BJ (cell line): ENCODE data around the gene GPR78. TPM values are rescaled to one million over a fixed set of nuclear protein-coding genes. Genes with fewer than 3 reads are reported as not detected.
"Not testable (repeated sequence)": the region's sequence is repeated elsewhere in the genome, so short reads cannot be mapped to it uniquely, and the experiment has no call there.

ENCODE experiments used
- CTCF ChIA-PET: fragments of 350-600 bp; formaldehyde crosslinking; extraction: SDS; loops from one replicate; lab custom pipeline; 2021; ENCODE audit warnings: antibody characterized with exemption, inconsistent platforms; lab: Yijun Ruan, JAX
- POLR2A ChIA-PET: fragments of 300-600 bp; sonication (Branson Sonifier 250); formaldehyde crosslinking; extraction: SDS; loops from one replicate; lab custom pipeline; 2021; ENCODE audit warnings: antibody characterized with exemption; lab: Charles Lee
- DNase-seq: peaks from one replicate; pipeline ENCODE4 v3.0.0-alpha.2; 2011; ENCODE audit warnings: low read depth
- H3K27me3 ChIP-seq: 2 replicates; pipeline ENCODE4 v1.6.0; 2011; ENCODE audit warnings: low read length; ENCODE audit not compliant: control insufficient read depth, insufficient read depth
- H3K36me3 ChIP-seq: 2 replicates; pipeline ENCODE4 v1.5.1; 2011; ENCODE audit warnings: low read length; ENCODE audit not compliant: control insufficient read depth, insufficient read depth
- H3K4me3 ChIP-seq: 2 replicates; pipeline ENCODE4 v1.5.1; 2011; ENCODE audit warnings: low read depth, mild to moderate bottlenecking, control low read depth, low read length
- CTCF ChIP-seq: IDR thresholded peaks from 2 replicates; pipeline ENCODE4 v1.5.1; 2011; ENCODE audit warnings: low read depth, mild to moderate bottlenecking, control low read depth, inconsistent platforms, low read length, moderate library complexity; ENCODE audit not compliant: insufficient read depth
- polyA plus RNA-seq: library from polyadenylated mRNA; depleted of rRNA; stranded (reverse); fragments of >200 nt; gene quantifications from 2 replicates; pipeline ENCODE4 v1.2.3, GENCODE V29; 2011

Gene GPR78
- polyA plus RNA-seq, 1 experiment: 0.82 TPM

GRCh38 chr4:8571702-8572685, 8.2 kb upstream of the GPR78 start:
- no peaks in the 10 kb centered on the region for H3K36me3 ChIP-seq
- no peak overlapping the region for H3K4me3 ChIP-seq
- ChIA-PET CTCF (interaction anchor here (0.6 to 1.2 kb wide), 4 partner anchors 12 to 157 kb away, joined by 3 read pairs; no protein-coding TSS in a partner anchor), POLR2A (no interaction called here)
- no peak for TF ChIP-seq CTCF
- peaks cover under 1% of the 10 kb centered on the region for H3K27me3 ChIP-seq
- no peak for DNase-seq

- CTCF ChIA-PET: interaction anchor here (1.0 kb wide), 1 partner anchor 34 kb away, joined by 3 read pairs; no protein-coding TSS in a partner anchor
- TF ChIP-seq CTCF: no peak
Measured at GRCh38 chr4:8573266-8573665, 6.9 kb upstream of the GPR78 start.

GRCh38 chr4:8574796-8575370, 5.3 kb upstream of the GPR78 start:
- TF ChIP-seq CTCF: no peak
- Histone ChIP-seq H3K27me3 (peaks cover 14% of the 10 kb centered on the region), H3K36me3 (no peaks in the 10 kb centered on the region), H3K4me3 (no peak overlapping the region)
- ChIA-PET POLR2A (no interaction called here), CTCF (no interaction called here)
- no peak for DNase-seq

More at GRCh38 chr4:8573266-8573665, 6.9 kb upstream of the GPR78 start:
- POLR2A ChIA-PET: no interaction called here
- H3K4me3 ChIP-seq: no peak overlapping the region
- H3K36me3 ChIP-seq: no peaks in the 10 kb centered on the region
- no peak for DNase-seq
- peaks cover 8% of the 10 kb centered on the region for H3K27me3 ChIP-seq

GRCh38 chr4:8575457-8575856, 4.7 kb upstream of the GPR78 start:
- POLR2A ChIA-PET: no interaction called here
- no peaks in the 10 kb centered on the region for H3K36me3 ChIP-seq
- TF ChIP-seq CTCF: no peak
- H3K4me3 ChIP-seq: no peak overlapping the region
- H3K27me3 ChIP-seq: peaks cover 14% of the 10 kb centered on the region
- CTCF ChIA-PET: no interaction called here
- no peak for DNase-seq

GRCh38 chr4:8576591-8576990, 3.6 kb upstream of the GPR78 start:
- H3K36me3 ChIP-seq, POLR2A ChIA-PET, CTCF ChIA-PET, H3K4me3 ChIP-seq, DNase-seq: not testable (repeated sequence)
- peaks cover 14% of the 10 kb centered on the region for H3K27me3 ChIP-seq
